NOMO-1 (cell line): ENCODE measurements around the gene PLTP.
"Not testable (repeated sequence)": the region's sequence is repeated elsewhere in the genome, so short reads cannot be mapped to it uniquely, and the experiment has no call there.

Experiments used
- DNase-seq, 2 experiments: peaks; one replicate each; lab custom pipeline; 2025; ENCODE audit not compliant: unreplicated experiment in 2 of 2; lab: John Stamatoyannopoulos, UW

The PLTP gene

GRCh38 chr20:45901332-45901731, 10.6 kb downstream of the PLTP start:
- not testable (repeated sequence) for DNase-seq

DNA sequence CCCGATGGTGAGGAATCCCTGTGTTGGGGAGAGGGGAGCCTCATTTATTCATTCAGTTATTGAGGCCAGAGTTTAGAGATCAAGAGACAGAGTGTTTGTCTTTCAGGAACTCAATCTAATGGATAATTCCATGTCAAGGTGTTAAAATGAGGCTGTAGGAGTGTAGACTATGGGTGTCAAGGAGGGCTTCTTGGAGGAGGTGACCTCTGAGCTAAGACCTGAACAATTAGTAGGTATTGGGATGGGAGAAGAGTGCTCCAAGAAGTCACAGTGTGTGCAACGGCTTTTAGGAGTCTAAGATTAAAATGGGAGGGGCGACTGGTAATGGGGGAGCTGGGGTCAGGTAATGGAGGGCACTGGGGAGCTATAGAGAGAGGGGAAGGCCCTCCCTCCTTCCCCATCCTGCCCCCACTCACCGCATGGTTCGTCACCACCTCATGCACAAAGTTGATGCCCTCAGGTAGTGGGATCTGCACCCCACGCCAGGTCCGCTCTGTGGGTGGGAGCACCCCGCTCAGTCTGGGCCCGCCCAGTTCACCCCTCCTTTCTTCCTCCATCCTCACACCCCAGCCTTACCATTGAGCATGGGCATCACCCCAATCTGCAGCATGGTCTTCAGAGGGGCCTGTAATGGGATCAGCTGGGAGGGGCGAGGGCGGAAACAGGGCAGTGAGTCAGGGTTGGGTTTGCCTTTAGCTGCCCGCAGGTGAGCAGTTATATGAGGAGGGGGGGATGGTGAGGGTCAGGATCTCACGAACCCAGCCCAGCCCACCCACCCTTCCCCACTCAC, 12.7 kb downstream of the PLTP start:
- no peak for DNase-seq

GRCh38 chr20:45898285-45898684, 13.7 kb downstream of the PLTP start:
- no peak for DNase-seq

- no peak for DNase-seq
Observed at GRCh38 chr20:45897692-45898091, 14.3 kb downstream of the PLTP start.

DNA sequence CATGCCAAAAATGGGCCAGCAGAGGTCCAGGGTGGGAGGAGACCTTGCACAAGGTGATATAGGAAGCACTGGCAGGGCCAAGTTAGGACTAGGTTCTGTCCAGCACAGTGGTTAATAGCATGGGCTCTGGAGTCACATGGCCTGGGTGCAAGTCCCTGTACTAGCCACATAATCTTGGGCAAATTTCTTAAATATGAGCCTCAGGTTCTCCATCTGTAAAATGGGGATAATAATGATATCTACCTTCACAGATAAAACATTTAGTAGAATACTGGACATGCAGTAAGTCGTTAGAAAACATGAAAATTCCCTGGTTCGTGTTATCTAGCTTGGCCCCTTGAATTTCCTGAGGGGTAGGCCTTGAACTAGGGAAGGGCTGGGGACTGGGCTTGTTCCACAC, 14.7 kb downstream of the PLTP start:
- DNase-seq = no peak

DNA sequence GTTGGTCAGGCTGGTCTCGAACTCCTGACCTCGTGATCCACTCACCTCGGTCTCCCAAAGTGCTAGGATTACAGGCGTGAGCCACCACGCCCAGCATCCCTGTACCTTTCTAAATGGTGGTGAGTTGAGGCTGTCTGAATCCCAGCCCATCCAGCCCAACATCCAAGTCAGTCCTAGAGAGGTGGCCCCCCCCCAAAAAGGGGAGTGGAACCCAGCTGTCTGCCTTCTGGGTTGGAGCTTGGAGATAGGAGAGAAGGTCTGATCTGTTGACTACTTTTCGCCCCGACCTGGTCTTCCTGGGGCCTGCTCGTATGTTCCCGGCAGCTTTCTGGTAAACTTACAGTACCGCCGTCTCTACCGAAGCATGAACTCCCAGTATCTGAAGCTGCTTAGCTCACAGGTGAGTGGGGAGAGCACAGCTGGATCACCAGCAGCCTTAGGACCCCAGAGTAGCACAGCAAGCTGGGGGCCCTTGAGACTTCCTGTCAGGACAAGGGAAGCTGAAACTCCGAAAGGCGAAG, 15.3 kb downstream of the PLTP start:
- DNase-seq = no peak

DNA sequence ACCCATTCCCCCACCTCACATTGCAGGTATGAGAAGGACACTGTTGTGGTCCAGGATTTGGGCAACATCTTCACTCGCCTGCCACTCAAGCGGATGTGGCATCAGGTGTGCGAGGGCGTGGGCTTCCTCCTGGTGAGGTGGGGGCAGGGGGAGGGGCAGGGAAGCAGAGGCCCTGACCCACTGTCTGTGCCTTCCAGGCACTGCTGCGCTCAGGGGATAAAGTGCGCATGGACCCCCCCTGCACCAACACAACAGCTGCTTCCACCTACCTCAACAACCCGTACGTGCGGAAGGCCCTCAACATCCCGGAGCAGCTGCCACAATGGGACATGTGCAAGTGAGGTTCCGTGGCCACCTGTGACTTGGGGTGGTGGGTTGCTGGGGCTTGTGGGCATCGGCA, 17.2 kb downstream of the PLTP start:
- no peak for DNase-seq

DNA sequence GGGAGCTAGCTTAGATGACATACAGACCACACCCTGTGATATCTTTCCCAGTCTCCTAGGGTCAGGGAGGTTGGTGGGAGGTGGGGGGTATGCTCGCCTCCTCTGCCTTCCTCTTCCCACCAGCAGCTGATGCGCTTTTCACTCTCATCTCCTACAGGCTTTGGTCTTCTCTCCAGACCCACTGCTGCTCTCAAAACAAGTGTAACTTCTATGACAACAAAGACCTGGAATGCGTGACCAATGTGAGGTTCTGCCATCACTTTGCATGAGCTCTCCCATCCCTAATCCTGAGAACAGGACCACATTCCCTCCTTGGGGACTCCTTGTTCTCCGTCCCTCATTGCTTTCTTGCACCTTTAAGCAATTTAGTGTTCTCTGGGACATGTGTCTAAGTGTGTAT, 18.1 kb downstream of the PLTP start:
- DNase-seq = no peak

- no peak for DNase-seq
Observed at GRCh38 chr20:45892828-45893500, 19.0 kb downstream of the PLTP start.

DNA sequence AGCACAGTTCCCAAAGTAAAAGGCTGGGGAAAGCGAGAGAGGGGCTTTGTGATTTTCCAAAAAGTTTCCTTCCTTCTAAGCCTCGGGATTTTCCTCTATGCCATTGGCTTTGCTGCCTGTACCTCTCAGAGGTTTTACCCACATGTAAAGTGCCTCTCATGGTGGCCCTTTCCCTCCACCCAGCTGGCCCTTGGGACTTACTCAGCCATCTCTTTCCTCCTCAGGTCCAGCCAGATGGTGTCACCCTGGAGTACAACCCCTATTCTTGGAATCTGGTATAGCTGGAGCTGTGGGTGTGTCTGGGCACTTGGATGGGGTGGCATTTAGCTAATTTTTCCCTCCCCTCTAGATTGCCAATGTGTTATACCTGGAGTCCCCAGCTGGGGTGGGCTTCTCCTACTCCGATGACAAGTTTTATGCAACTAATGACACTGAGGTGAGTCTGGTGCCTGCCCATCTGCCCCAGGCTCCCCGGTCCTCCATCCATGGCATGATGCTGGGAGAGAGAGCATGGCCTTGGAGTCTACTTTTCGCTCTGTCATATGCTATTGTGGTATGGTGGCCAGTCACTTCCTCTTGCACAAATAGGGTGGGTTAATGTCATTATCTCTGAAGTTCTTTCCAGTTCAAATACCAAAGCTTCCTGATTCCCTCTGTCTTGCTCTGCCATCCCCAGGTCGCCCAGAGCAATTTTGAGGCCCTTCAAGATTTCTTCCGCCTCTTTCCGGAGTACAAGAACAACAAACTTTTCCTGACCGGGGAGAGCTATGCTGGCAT, 19.7 kb downstream of the PLTP start:
- peak; percentile 32 to 50 for DNase-seq

DNA sequence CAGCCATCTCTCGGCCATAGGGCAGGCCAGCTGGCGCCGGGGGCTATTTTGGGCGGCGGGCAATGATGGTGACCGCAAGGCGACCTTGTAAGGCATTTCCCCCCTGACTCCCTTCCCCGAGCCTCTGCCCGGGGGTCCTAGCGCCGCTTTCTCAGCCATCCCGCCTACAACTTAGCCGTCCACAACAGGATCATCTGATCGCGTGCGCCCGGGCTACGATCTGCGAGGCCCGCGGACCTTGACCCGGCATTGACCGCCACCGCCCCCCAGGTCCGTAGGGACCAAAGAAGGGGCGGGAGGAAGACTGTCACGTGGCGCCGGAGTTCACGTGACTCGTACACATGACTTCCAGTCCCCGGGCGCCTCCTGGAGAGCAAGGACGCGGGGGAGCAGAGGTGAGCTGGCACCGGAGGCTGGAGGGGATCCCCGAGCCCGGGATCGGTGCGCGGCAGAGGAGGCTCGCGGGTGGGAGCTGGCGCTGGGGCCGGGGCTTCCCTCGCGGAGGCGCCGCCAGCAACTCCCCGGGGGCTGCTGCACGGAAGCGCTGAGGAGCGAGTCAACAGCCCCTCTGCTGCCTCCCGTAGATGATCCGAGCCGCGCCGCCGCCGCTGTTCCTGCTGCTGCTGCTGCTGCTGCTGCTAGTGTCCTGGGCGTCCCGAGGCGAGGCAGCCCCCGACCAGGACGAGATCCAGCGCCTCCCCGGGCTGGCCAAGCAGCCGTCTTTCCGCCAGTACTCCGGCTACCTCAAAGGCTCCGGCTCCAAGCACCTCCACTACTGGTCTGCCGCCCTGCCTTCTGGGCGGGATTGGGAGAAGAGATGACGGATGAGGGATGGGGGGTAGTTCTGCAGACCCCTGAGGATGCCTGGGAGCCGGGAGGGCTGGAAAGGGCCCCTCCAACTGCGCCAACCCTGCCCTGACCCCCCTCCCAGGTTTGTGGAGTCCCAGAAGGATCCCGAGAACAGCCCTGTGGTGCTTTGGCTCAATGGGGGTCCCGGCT, 20.7 kb downstream of the PLTP start, which contains the start of the genes CTSA and NEURL2:
CTSA (plus strand) TSS at position 351 of the 999 bp plus-strand sequence; CDS start at position 585, 234 bp downstream.
NEURL2 (minus strand) TSS at position 224 of the 999 bp plus-strand sequence; CDS start at position 7, 217 bp downstream.
- DNase-seq = peak; percentile 59 to 70

GRCh38 chr20:45890077-45890984, 21.6 kb downstream of the PLTP start:
- DNase-seq = peak; percentile 33 to 54

DNA sequence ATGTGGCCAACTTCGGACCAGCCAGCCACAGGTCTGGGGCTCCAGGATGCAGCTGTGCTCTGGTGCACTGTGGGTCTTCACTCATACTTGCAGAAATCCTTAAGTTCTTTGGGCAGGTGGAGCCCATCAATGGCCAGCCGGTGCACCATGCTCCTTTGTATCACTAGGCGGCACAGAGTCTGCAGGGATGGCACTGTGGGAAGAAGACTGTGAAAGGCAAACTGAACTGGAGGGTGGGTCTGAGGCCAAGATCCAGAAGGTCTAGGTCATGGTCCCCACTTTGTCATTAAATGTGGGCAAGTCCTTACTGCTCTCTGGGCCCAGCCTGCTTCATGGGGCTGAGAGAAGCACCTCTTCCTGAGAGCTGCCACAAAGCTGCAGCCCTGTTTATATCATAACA, 23.3 kb downstream of the PLTP start:
- no peak for DNase-seq

GRCh38 chr20:45887346-45887715, 24.6 kb downstream of the PLTP start, which contains the start of gene SPATA25:
Gene SPATA25, minus strand, starts transcription at chr20:45887622. Its CDS starts 32 bp downstream, at chr20:45887590.
- no peak for DNase-seq

DNA sequence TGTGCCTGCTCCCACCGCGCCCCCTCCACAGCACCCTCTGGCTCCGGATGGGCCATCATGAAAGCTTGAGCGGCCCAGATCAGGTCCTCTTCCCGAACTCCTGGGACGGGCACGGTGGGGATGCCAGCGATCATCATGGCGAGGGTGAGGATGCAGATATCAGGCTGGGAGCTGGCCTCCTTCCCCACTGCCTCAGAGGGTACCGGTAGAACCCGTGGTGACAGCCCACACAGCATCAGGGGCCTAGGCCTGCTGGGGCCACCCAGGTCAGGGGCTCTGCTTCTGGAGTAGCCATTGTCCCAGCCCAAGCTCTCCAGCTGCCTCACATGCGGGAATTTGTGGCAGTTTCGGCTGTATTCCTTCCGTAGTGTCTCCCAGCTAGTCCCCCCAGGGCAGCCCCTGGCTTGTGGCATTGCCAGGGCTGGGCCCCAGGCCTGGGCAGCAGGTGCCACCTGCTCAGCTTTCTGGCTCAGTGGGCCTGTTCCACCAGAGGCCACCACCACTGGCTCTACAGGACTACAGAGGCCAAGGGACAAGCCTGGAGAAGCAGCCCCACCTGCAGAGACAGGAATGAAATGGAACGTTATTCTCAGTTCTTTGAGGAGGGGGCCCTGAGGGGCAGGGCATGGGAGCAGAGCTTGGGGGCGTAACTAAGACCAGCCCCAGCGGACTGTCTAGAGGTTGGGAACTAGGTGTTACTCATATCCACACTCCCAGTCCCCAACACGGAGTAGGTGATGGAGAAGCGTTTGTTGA, 25.2 kb downstream of the PLTP start:
- no peak for DNase-seq

GRCh38 chr20:45883100-45883469, 28.9 kb downstream of the PLTP start:
- DNase-seq = no peak

DNA sequence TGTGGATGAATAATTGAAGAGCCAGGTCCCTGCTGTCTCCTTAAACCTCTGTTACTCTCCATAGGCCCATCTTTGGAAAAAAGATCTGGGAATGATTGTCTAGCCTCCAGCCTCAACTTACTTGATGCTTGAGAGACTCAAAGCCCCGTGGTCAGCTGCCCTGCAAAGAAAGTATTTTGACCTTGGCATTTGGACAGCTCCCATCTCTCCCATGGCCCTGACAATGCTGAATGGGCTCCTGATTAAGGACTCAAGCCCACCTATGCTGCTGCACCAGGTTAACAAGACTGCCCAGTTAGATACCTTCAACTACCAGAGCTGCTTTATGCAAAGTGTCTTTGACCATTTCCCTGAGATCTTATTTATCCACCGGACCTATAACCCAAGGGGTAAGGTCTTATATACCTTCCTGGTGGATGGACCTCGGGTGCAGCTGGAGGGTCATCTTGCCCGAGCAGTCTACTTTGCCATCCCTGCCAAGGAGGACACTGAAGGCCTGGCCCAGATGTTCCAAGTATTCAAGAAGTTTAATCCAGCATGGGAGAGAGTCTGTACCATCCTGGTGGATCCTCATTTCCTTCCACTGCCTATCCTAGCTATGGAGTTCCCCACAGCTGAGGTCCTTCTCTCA, 29.4 kb downstream of the PLTP start:
- DNase-seq = no peak
